ENCODE measurements around the gene KCTD20. TPM values are rescaled to one million over a fixed set of nuclear protein-coding genes. Genes with fewer than 3 reads are reported as not detected.

KCTD20 gene
- total and polyA plus RNA-seq, 2 experiments from 2014 or later = 7.4 to 25.0 TPM

- Histone ChIP-seq H3K36me3 (ENCODE audit: insufficient read depth) (no peaks in the 10 kb centered on the region), H3K4me1 (ENCODE audit: insufficient read depth) (peaks cover 11% of the 10 kb centered on the region), H3K27ac (ENCODE audit: low read depth) (no peak overlapping the region), H3K27me3 (ENCODE audit: insufficient read depth) (no peaks in the 10 kb centered on the region), H3K4me2 (peak overlapping the region; percentile 49), H3F3A (replicated peaks; ENCODE audit: low read depth) (peaks cover 4% of the 10 kb centered on the region), H4K20me1 (replicated peaks; ENCODE audit: insufficient read depth) (0 out of 2 replicates have a peak, but pooled peaks cover 2% of the 10 kb centered on the region), H3K4me3 (no peak overlapping the region), H3K79me2 (replicated peaks; ENCODE audit: insufficient read depth) (peaks cover 30% of the 10 kb centered on the region), H2AFZ (no peak overlapping the region), H3K9me2 (ENCODE audit: insufficient read depth) (no peaks in the 10 kb centered on the region)
- peak overlapping the region; percentile 43; the same call in 2 of the 3 replicates for H3K4me3 Mint-ChIP-seq
- peak; percentile 44 for TF ChIP-seq POLR2AphosphoS5 (IDR thresholded peaks at IDR 0.05; ENCODE audit: low read depth)
- TF ChIP-seq ZNF331 (CRISPR knock-in tag; IDR thresholded peaks at IDR 0.05; ENCODE audit: low read depth) = no peak
- TF ChIP-seq CREB1 (CRISPR knock-in tag; IDR thresholded peaks at IDR 0.05; ENCODE audit: low read depth) = peak; percentile 72
- no peak for TF ChIP-seq ZNF114 (CRISPR knock-in tag; IDR thresholded peaks at IDR 0.05)
- H3K27me3 Mint-ChIP-seq (ENCODE audit: insufficient read depth, low read depth, poor library complexity) = peaks cover 5% of the 10 kb centered on the region
- DNase-seq (ENCODE audit: low spot score) (peak; percentile 84), ATAC-seq (peak; percentile 56)
- no peaks in the 10 kb centered on the region for H3K9me3 Mint-ChIP-seq
- peak overlapping the region; percentile 82 for H3K27ac Mint-ChIP-seq
- peaks cover 24% of the 10 kb centered on the region for H3K4me1 Mint-ChIP-seq
- H3K36me3 Mint-ChIP-seq (ENCODE audit: low read depth) = peaks cover under 1% of the 10 kb centered on the region; the same call in 1 of the 3 replicates
Measured at GRCh38 chr6:36441307-36441894, 1.4 kb upstream of the KCTD20 start.

- TF ChIP-seq CREB1 (CRISPR knock-in tag; IDR thresholded peaks at IDR 0.05; ENCODE audit: low read depth) (no peak), STAT1 (IDR thresholded peaks at IDR 0.05; ENCODE audit: unreplicated experiment) (no peak), ZNF331 (CRISPR knock-in tag; IDR thresholded peaks at IDR 0.05; ENCODE audit: low read depth) (no peak)
- no peaks in the 10 kb centered on the region for H3K27me3 ChIP-seq (ENCODE audit: insufficient read depth)
- Mint-ChIP-seq H3K4me3 (peak overlapping the region; percentile 96), H3K4me1 (peaks cover 24% of the 10 kb centered on the region), H3K9me3 (no peaks in the 10 kb centered on the region), H3K27me3 (ENCODE audit: insufficient read depth, low read depth, poor library complexity) (peaks cover 5% of the 10 kb centered on the region), H3K27ac (peak overlapping the region; percentile 97), H3K36me3 (ENCODE audit: low read depth) (peaks cover 3% of the 10 kb centered on the region; the same call in 1 of the 3 replicates)
- H3K4me2 ChIP-seq = peak overlapping the region; percentile 85
- peak overlapping the region; percentile 91 for H3K4me3 ChIP-seq
- peaks cover 4% of the 10 kb centered on the region for H3F3A ChIP-seq (replicated peaks; ENCODE audit: low read depth)
- DNase-seq (ENCODE audit: low spot score) (no peak), ATAC-seq (no peak)
- peak overlapping the region; percentile 98; the same call in 1 of the 2 replicates for H2AFZ ChIP-seq
- H3K36me3 ChIP-seq (ENCODE audit: insufficient read depth) = no peaks in the 10 kb centered on the region
- H4K20me1 ChIP-seq (replicated peaks; ENCODE audit: insufficient read depth) = 0 out of 2 replicates have a peak, but pooled peaks cover 8% of the 10 kb centered on the region
- H3K27ac ChIP-seq (ENCODE audit: low read depth) = peak overlapping the region; percentile 20
- peaks cover 38% of the 10 kb centered on the region for H3K79me2 ChIP-seq (replicated peaks; ENCODE audit: insufficient read depth)
- H3K9me2 ChIP-seq (ENCODE audit: insufficient read depth) = no peaks in the 10 kb centered on the region
- peaks cover 11% of the 10 kb centered on the region for H3K4me1 ChIP-seq (ENCODE audit: insufficient read depth)
Measured at GRCh38 chr6:36442103-36442670, 613 bp upstream of the KCTD20 start.

GRCh38 chr6:36443471-36444428 lies 950 bp downstream of the KCTD20 start:
- Mint-ChIP-seq H3K27me3 (ENCODE audit: insufficient read depth, low read depth, poor library complexity) (peaks cover 5% of the 10 kb centered on the region), H3K27ac (peak overlapping the region; percentile 92), H3K36me3 (ENCODE audit: low read depth) (peaks cover 12% of the 10 kb centered on the region), H3K9me3 (peaks cover 1% of the 10 kb centered on the region; the same call in 1 of the 3 replicates), H3K4me3 (peak overlapping the region; percentile 96), H3K4me1 (peaks cover 24% of the 10 kb centered on the region)
- H3K27me3 ChIP-seq (ENCODE audit: insufficient read depth) = no peaks in the 10 kb centered on the region
- H3K79me2 ChIP-seq (replicated peaks; ENCODE audit: insufficient read depth) = peaks cover 54% of the 10 kb centered on the region
- H3K9me2 ChIP-seq (ENCODE audit: insufficient read depth) = no peaks in the 10 kb centered on the region
- peaks cover 4% of the 10 kb centered on the region for H3F3A ChIP-seq (replicated peaks; ENCODE audit: low read depth)
- peak overlapping the region; percentile 91 for H3K4me3 ChIP-seq
- H2AFZ ChIP-seq = peak overlapping the region; percentile 84
- peak overlapping the region; percentile 85 for H3K4me2 ChIP-seq
- H3K27ac ChIP-seq (ENCODE audit: low read depth) = peak overlapping the region; percentile 64; the same call in 1 of the 2 replicates
- peak; percentile 46 to 51 for TF ChIP-seq CTCF (conservative IDR thresholded peaks at IDR 0.05; ENCODE audit: low read depth in 2 of 2)
- TF ChIP-seq REST (IDR thresholded peaks at IDR 0.05; ENCODE audit: unreplicated experiment) = no peak
- 0 out of 2 replicates have a peak, but pooled peaks cover 8% of the 10 kb centered on the region for H4K20me1 ChIP-seq (replicated peaks; ENCODE audit: insufficient read depth)
- ATAC-seq (peak; percentile 70), DNase-seq (ENCODE audit: low spot score) (peak; percentile 79)
- peaks cover 11% of the 10 kb centered on the region for H3K4me1 ChIP-seq (ENCODE audit: insufficient read depth)
- no peaks in the 10 kb centered on the region for H3K36me3 ChIP-seq (ENCODE audit: insufficient read depth)
